Activated T-cell treated with anti-CD3 and anti-CD28 coated beads, Interleukin-2, amount 50 U/mL, for 48 hours (primary cell): ENCODE measurements around the gene MAP4K5.
"Not testable (repeated sequence)": the region's sequence is repeated elsewhere in the genome, so short reads cannot be mapped to it uniquely, and the experiment has no call there.

Experiments used
- DNase-seq, 2 experiments: peaks; one replicate each; pipeline ENCODE4 v3.0.0-alpha.2; 2020

MAP4K5 gene

DNA sequence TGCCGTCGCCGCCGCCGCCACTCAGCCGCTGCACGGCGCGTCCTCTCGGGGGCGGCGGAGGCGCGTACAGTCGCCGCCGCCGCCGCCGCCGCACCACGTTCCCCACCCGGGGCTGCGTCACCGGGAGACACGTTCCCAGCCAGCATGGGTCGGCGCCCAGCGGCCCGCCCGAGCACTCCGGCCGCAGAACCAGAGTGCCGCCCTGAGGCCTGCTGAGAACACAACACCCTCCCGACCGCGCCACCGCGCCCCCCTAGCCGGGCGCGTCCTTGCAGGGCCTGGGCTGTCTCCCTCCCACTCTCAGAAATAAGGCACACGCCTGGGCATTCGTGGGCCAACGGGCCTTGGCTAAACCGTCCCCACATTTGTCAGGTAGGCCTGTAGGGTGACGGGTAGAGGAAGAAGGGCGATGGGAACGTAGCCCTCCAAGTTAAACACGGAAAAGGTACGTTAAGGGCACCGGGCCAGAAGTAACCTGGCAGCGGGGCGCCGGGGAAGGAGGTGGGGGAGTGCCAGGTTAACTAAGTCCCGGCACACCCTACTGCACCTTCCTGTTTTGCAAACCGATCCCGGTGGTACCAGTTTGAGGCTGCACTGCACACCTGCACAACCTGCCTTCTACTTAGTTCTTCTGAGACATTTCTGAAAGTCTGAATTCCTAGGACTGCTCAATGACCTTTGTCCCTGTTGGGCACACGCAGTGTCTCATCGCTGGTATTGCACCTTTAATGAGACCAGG lies at the start of gene MAP4K5:
TSS of gene MAP4K5 (minus strand) at position 68 of the 739 bp plus-strand sequence. CDS start 520 bp downstream, outside the sequence.
- peak; percentile 89 to 93 for DNase-seq

DNA sequence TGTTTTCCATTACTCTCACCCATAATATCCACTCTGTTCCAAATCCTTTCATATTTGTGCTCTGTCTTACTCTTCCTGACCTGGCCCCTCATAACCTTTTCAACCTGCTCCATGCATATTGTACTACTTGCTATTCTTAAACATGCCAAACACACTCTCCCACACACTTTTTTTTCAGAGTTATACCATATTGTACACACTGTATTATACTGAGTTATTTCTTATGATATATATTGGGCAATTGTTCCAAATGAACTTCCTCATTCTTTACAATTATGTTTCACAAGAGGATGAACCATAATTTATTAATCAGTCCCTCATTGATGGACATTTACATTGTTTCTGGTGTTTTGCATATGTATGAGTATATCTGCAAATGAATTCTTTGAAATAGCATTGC lies 46.1 kb upstream of the MAP4K5 start:
- no peak for DNase-seq

DNA sequence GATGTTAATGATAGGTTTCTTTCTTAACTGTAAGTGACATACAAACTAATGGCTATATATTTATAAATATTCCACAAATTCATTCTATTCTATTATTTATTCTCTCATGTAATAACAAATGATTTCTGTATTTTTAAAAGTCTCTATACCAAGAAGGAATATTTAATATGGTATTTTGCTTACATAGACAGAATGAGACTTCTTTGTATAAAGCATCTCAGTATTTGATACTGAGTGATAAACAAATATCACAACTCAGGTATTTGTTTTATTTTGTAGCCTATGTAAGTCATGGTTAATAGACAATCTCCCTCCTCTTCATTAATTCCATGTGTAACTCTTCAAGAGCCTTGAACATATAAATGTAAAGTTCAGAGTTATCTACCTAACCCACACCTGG lies 45.6 kb upstream of the MAP4K5 start:
- no peak for DNase-seq

DNA sequence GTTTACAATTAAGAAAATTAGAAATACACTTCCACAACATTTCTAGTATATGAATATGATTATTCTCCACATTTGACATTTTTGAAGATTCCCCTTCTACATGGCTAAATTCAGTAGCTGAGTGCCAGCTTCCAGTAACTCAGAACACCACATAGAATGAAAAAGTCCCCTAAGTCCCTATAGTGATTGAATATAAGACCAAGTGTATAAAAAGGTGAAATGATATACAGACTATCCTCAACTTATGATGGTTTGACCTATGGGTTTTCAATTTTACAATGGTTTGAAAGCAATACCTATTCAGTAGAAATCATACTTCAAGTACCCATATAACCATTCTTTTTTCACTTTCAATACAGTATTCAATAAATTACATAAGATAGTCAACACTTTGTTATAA lies 43.4 kb upstream of the MAP4K5 start:
- no peak for DNase-seq

DNA sequence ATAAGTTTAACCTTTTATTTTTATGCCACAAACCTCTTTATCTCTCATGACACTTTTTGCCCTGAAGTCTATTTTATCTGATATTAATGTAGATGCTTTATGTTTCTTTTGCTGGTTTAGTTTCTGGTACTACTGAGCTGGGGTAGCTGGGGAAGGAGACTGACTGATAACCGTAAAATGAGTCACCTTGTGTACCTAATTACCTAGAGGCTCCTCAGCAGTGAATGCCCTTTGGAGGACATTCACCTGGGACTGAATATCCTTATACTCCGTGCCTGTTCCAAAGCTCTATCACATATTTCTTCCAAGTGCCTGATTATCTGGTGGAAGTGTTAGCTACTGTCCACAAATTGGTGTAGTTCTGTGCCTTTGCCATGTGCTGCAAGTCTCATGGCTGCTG lies 41.5 kb upstream of the MAP4K5 start:
- DNase-seq: no peak

DNA sequence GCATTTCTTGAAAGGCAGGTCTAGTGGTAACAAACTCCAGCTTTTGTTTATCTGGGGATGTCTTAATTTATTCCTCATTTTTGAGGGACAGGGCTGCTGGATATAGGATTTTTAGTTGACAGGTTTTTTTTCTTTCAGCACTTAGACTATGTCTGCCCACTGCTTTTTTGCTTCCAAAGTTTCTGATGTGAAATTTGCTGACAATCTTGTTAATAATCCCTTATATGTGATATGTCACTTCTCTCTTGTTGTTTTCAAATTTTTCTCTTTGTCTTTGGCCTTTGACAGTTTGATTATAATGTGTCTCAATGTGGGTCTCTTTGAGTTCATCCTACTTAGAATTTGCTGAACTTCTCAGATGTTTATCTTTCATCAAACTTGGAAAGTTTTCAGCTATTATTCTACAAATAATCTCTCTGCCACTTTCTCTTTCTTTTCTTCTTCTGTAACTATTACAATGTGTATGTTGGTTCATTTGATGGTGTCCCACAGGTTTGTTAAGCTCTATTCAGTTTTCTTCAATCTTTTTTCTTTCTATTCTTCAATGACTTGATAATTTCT lies 37.4 kb upstream of the MAP4K5 start:
- no peak for DNase-seq

DNA sequence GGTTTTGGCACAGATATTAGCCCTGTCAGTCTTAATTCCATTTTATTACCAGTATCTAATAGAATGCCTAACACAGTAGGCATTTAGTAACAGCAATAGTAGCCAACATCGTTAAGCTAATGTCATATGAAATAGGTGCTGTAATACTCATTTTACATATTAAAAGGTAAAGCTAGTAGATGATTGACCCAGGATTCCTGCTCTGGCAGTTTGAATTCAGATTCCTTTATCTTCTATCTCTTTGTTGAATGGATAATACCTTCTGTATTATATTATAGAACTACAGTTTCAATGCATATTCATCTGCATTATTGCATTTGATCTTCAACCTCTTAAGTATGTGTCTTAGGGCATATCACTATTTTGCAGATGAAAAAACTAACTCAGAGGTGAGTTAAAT lies 30.5 kb upstream of the MAP4K5 start:
- DNase-seq: no peak

DNA sequence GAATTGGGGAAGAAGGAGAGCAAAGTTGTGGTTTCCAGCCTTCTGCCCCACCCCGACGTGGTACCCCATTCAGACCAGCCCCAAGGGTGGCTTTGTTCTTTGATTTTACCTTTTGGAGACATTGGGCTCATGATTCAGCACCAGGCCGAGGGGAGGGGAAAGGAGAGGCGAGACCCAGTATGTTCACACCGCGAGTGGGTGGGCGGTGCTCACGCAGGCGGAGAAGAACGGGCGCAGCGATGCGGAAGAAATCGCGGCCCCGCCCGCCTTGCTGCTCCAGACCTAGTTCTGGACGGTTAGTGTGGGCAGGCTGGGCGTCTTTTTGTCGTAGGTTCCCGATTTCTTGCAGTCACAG lies 28.5 kb upstream of the MAP4K5 start:
- peak; percentile 70 to 73 for DNase-seq

DNA sequence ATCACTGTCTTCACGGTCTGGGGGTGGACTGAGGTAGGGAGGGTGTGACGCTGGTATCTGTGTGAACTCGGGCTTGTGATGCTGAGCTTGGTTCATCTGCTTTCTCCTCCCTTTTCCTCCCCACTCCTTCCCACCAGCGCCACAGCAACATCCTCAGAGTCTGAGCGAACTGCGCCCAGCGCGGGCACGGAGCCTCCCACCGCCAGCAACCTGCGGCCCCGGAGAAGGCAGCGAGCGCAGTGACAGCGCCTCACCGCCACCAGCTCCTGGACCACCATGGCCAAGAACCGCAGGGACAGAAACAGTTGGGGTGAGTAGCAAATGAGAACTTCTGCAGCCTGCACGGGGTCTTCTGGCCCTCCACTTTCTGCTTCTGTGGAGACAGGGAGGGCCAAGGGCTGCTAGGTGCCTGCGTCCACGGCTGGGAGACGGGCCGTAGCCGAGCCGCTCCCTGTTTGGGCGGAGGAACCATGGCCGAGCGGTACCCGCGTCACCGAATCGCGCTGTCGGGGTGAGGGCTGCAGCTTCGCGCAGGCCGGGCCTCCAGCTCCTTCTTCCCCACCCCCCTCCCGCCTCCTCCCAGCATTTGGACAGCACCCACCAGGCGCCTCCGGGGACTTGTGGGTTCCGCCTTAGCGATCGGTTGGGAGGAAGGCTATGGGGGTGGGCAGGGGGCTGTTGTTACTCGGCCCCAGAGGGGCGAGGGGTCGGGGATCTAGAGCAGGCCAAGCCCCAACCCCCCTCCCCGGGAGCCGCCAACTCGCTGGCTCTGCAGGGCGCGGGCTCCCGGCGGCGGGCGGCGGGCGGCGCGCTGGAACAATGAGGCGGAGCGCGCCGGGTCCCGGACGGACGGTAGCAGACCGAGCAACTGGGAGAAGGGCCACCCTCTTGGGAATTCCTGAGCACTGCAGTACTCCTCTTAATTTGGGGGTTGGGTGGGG lies 27.9 kb upstream of the MAP4K5 start, which contains the start of gene ATL1:
TSS of gene ATL1 (plus strand) at position 156 of the 941 bp plus-strand sequence. CDS start at position 277, 121 bp downstream.
- peak; percentile 58 to 72 for DNase-seq

DNA sequence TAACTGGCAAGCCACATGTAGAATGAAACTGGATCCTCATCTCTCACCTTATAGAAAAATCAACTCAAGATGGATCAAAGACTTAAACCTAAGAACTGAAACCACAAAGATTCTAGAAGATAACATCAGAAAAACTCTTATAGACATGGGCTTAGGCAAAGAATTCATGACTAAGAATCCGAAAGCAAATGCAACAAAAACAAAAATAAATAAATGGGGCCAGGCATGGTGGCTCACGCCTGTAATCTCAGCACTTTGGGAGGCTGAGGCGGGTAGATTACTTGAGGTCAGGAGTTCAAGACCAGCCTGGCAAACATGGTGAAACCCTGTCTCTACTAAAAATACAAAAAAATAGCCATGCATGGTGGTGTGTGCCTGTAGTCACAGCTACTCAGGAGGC lies 20.4 kb upstream of the MAP4K5 start:
- not testable (repeated sequence) for DNase-seq

DNA sequence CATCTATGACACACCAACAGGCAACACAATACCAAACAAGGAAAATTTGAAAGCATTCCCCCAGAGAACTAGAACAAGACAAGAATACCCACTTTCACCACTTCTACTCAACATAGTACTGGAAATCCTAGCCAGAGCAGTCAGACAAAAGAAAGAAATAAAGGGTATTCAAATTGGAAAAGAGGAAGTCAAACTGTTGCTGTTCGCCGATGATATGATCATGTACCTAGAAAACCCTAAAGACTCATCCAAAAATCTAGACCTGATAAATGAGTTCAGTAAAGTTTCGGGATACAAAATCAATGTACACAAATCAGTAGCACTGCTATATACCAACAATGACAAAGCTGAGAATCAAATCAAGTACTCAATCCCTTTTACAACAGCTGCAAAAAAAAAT lies 19.5 kb upstream of the MAP4K5 start:
- no peak for DNase-seq

DNA sequence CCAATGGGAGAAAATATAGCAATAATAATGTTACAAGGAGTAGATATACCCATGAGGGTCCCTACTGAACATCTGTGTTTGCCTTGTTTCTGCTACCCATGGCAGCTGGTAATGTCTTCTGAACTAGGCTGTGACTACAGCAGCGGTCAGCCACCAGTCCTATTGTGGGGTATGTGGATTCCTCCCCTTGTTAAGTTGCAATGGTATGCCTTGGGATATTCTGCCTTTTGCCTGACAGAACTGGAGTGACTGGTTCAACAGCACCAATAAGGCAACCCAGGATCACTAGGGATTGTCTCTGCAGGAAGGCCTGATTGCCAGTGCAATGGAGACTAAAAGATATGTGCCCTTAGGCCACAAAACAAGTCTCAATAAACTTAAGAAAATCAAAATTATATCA lies 17.9 kb upstream of the MAP4K5 start:
- DNase-seq: no peak

DNA sequence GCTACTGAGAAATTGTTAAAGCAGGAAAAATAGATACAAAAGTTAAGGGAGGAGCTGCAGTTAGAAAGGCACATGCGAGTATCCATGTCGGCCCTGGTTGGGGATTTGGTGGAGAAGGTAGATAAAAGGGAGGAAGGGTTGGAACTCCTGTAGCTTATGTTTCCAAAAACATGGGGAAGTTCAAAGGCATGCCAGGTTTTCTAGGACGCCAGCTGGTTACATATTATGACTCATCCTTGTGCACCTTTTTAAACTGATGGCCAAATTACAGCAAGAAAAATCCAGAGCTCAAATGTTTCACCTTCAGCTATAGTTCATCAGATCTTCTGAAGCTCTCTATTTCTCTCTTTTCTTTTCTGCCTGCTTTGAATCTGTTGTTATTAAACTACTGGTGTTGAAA lies 13.2 kb upstream of the MAP4K5 start:
- DNase-seq: no peak

DNA sequence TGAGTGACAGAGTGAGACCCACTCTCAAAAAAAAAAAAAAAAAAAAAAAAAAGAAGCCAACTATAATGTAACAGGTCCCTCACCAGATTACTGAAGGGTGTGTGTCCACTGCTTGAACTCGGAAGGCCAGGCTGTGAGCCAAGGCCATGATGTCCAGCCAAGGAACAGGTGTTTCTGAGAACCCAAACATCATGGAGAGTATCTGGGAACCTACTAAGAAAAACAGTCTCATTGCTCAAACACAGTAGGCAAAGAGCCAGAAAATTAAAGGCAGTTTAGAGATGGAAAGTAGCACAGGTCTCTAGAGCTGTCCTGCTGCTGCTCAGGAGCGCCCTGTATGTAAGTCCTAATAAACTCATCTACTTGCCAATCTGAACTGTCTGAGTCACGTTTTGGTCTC lies 12.5 kb upstream of the MAP4K5 start:
- no peak for DNase-seq

DNA sequence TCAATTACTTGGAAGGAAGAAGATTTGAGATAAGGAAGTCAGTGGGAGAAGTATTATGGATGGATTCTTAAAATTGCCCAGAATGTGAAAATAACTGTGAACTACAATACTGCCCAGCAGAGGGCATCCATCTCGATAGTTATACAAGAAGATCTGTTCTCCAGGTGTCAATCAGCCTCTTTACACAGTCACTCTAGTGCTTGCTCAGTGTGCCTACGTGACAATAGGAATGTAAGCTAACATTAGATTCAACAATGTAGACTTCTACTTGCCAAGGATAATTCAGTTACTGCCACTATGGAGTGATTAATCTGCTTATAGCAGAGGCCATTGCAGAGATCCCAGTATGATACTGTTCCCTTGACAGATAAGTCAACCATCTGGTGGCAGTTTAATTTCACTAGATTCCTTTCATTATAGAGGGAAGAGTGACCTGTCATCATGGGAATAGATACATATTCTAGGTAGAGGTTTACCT lies 10.6 kb upstream of the MAP4K5 start:
- no peak for DNase-seq

DNA sequence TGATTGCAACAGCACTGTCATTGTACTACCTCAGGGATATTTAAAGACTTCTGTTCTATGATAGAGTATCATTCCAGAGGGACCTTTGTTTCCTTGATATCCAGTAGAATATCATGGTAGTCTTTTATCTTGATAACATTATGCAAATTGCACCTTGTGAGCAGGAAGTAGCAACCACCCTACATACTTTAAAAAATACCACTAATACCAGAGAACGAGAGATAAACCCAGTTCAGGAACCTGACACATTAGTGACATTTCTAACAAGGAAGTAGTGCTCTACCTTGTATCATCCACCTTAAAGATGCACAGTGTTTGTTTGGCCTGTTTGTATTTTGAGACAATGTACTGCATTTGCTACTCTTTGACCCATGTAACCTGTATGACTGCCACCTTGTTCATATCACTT lies 8.8 kb upstream of the MAP4K5 start:
- DNase-seq: no peak

DNA sequence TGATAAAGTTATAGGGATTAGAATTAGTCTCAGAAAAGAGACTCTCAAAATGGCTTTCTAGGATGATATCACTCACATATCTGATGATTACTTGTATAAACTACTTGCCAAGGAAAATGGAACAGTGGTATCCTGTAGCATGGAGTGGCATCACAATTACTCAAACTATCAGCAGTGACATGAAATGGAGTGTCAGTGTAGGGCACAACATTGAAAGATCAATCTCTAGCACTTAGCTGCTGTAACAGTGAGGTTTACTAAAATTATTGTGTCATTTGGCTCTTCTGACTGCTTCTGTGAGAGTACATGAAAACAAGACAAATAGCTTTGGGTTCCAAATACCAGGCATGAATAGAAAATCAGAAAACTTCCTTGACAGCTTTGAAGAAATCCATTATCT lies 6.7 kb upstream of the MAP4K5 start:
- DNase-seq: no peak

DNA sequence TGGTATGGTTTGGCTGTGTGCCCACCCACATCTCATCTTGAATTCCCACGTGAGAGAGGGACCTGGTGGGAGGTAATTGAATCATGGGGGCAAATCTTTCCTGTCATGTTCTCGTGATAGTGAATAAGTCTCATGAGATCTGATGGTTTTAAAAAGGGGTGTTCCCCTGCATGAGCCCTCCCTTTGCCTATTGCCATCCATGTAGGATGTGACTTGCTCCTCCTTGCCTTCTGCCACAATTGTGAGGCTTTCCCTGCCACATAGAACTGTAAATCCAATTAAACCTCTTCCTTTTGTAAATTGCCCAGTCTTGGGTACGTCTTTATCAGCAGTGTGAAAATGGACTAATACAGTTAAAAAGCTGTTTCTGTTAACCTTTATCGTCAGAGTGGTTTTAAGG lies 5.7 kb upstream of the MAP4K5 start:
- DNase-seq: not testable (repeated sequence)

DNA sequence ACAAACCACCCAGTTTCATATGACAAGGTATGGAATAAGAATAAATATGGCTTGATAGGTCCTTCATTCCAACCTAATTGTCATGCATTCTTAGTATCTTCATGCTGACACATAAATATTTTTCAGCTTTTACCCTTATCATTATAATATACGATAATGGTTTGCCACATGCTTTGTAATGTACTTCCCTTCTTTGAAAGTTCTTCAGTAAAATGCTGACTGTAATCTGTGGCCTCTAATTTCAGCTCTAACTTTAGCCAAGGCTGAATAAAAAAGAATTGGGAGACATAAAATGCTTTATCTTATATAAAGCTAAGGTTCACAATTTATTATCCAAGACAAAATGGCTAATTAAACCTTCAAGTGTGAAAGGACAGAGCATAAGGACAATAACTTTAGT lies 2.6 kb upstream of the MAP4K5 start:
- DNase-seq: no peak

DNA sequence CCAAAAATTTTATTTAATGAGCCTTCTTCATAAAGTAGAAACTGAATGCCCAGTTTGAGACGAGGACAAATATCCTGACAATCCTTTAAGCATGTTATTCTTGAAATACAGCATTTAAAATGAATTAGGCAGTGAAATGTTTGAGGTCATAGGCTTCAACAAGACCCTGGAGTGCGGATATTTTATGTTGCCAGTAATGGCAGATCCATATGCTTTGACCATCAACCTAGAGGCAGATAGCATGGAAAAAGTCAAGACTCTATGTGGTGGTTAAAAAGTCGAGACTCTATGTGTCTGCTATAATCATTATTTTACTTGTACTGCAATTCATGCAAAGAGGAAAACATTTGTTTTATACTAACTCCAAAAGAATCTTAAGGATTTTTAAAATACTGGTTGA lies 2.0 kb upstream of the MAP4K5 start:
- DNase-seq: no peak

DNA sequence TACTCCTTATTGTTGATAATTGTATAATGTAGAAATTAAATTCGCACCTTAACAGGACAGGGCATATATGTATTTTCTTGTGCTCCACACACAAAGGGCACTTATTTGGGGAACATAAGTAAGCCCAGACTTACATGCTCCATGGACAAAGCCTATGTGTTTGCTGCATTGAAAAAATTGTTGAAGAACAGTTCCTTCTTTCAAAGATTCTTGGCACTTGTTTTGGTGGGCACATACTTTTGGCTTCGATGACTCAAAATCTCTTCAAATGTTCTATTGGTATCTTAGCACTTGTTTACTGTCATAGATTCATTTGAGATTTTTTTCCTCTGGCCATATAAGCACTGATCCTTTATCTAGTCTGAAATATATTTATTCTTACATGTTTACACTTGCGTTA lies 1.4 kb upstream of the MAP4K5 start:
- DNase-seq: no peak

DNA sequence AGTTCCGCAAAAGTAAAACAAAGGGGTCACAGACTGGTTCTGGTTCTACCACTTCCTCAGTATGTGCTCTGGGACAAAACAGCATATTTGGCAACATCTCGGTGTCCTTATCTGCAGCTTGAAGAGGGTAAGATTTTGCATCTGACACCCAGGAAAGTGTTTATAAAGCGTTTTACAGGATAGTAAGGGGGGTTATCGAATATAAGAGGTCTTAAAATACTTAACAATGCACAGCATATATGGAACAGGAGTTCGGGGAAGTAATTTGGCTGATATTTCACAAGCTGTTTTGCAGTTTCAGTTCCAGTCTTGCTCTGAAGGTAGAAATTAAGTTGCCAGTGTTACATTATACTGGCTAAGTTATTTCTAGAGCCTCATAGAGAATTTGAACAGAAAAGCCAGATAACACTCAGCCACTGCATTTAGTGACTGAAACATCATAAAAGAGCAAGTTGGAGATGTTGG lies 904 bp upstream of the MAP4K5 start:
- no peak for DNase-seq
